A549 (cell line): ENCODE results near the gene UBE2H. TPM values are rescaled to one million over a fixed set of nuclear protein-coding genes. Genes with fewer than 3 reads are reported as not detected.

Experiments used
- ATAC-seq, 2 experiments: fragments of 200-7000 bp in 1 of 2; fragments of >200 bp in 1 of 2; cut with Nextera tagmentation in 1 of 2; cut with Tn5 transposase in 1 of 2; 3 replicates each; pipeline versions ENCODE4 v1.8.0 to v1.9.1; 2018 to 2020; ENCODE audit warnings: mild to moderate bottlenecking in 1 of 2, moderate library complexity in 1 of 2
- CTCF ChIA-PET: fragments of 300-600 bp; sonication (Branson Sonifier 250); formaldehyde crosslinking; extraction: SDS; loops from one replicate; lab custom pipeline; 2021; ENCODE audit warnings: antibody characterized with exemption, inconsistent platforms; lab: Yijun Ruan, JAX
- POLR2A ChIA-PET: fragments of 350-600 bp; formaldehyde crosslinking; extraction: SDS; loops from one replicate; lab custom pipeline; 2021; ENCODE audit warnings: antibody characterized with exemption, inconsistent platforms; lab: Yijun Ruan, JAX
- DNase-seq, 2 experiments: peaks; one replicate each; pipeline versions ENCODE4 v3.0.0 to v3.0.0-alpha.2; 2011 to 2016; ENCODE audit warnings: low read depth in 1 of 2, low spot score in 1 of 2
- FAIRE-seq: peaks from 2 replicates; lab custom pipeline; 2011; peaks lifted over from hg19 to GRCh38; lab: Jason Lieb, UNC
- H3K27ac ChIP-seq, 2 experiments: fragments of >200 bp; sonication (Bioruptor Twin); formaldehyde crosslinking; 3 replicates each; pipeline ENCODE4 v1.5.1; 2016 to 2017
- H3K4me1 ChIP-seq: fragments of >200 bp; sonication (Bioruptor Twin); formaldehyde crosslinking; 3 replicates; pipeline ENCODE4 v1.6.1; 2016
- H3K4me2 ChIP-seq: fragments of >200 bp; sonication (Bioruptor Twin); formaldehyde crosslinking; 3 replicates; pipeline ENCODE4 v1.6.1; 2016
- H3K4me3 ChIP-seq: fragments of >200 bp; sonication (Bioruptor Twin); formaldehyde crosslinking; 3 replicates; pipeline ENCODE4 v1.5.1; 2016
- H3K9me3 ChIP-seq: fragments of >200 bp; sonication (Bioruptor Twin); formaldehyde crosslinking; 3 replicates; pipeline ENCODE4 v1.6.1; 2016
- CBX2 ChIP-seq: fragments of 200-600 bp; sonication (generic); IDR thresholded peaks from 2 replicates; pipeline ENCODE4 v1.6.1; 2016; ENCODE audit warnings: low read depth, mild to moderate bottlenecking, borderline replicate concordance
- CHD2 ChIP-seq: fragments of 150-350 bp; IDR thresholded peaks from 2 replicates; pipeline ENCODE4 v1.6.1; 2014; ENCODE audit warnings: low read length; ENCODE audit not compliant: partially characterized antibody
- CHD4 ChIP-seq: fragments of 200-600 bp; sonication (generic); IDR thresholded peaks from 2 replicates; pipeline ENCODE4 v1.6.1; 2016; ENCODE audit warnings: antibody characterized with exemption, mild to moderate bottlenecking, borderline replicate concordance
- EP300 ChIP-seq, 2 experiments: fragments of >200 bp; sonication (Bioruptor Twin); formaldehyde crosslinking; IDR thresholded peaks; 2 replicates in 1 of 2; 3 replicates in 1 of 2; pipeline ENCODE4 v1.6.1; 2016 to 2017
- ESRRA ChIP-seq: fragments of 150-350 bp; IDR thresholded peaks from 2 replicates; pipeline ENCODE4 v1.6.1; 2014; ENCODE audit warnings: mild to moderate bottlenecking, low read length, borderline replicate concordance
- HDAC2 ChIP-seq: fragments of 200-600 bp; sonication (generic); IDR thresholded peaks from 2 replicates; pipeline ENCODE4 v1.6.1; 2016
- HEYL ChIP-seq: fragments of 250-450 bp; sonication (Bioruptor Pico); IDR thresholded peaks from 2 replicates; pipeline ENCODE4 v1.8.0; 2021; ENCODE audit warnings: mild to moderate bottlenecking, moderate library complexity
- KDM1A ChIP-seq: fragments of 200-600 bp; sonication (generic); IDR thresholded peaks from 2 replicates; pipeline ENCODE4 v1.6.1; 2016; ENCODE audit warnings: low read depth, mild to moderate bottlenecking
- MAZ ChIP-seq: fragments of 150-350 bp; IDR thresholded peaks from 2 replicates; pipeline ENCODE4 v1.6.1; 2014; ENCODE audit warnings: antibody characterized with exemption, low read depth, low read length, borderline replicate concordance
- MYC ChIP-seq: IDR thresholded peaks from 2 replicates; pipeline ENCODE4 v1.6.1; 2012; ENCODE audit warnings: mild to moderate bottlenecking, inconsistent platforms, low read length, improper control_type of control experiment, borderline replicate concordance
- NPAS2 ChIP-seq: fragments of 250-450 bp; sonication (Bioruptor Pico); IDR thresholded peaks from 2 replicates; pipeline ENCODE4 v1.8.0; 2022; ENCODE audit warnings: mild to moderate bottlenecking, moderate library complexity, borderline replicate concordance
- POLR2A ChIP-seq: IDR thresholded peaks from 2 replicates; pipeline ENCODE4 v1.6.1; 2012; ENCODE audit warnings: mild to moderate bottlenecking, low read length
- POLR2AphosphoS2 ChIP-seq: conservative IDR thresholded peaks from 2 replicates; pipeline ENCODE4 v1.6.1; 2012; ENCODE audit warnings: low read length, improper control_type of control experiment, inconsistent platforms
- RAD21 ChIP-seq, 2 experiments: fragments of >200 bp in 1 of 2; sonication (Bioruptor Twin) in 1 of 2; formaldehyde crosslinking in 1 of 2; IDR thresholded peaks in 1 of 2; conservative IDR thresholded peaks in 1 of 2; 2 replicates in 1 of 2; 3 replicates in 1 of 2; pipeline ENCODE4 v1.6.1; 2012 to 2018; ENCODE audit warnings: inconsistent platforms in 1 of 2
- SMC3 ChIP-seq: fragments of >200 bp; sonication (Bioruptor Twin); formaldehyde crosslinking; IDR thresholded peaks from 3 replicates; pipeline ENCODE4 v1.6.1; 2018; ENCODE audit warnings: inconsistent platforms
- ZFP36 ChIP-seq: fragments of 450-650 bp; IDR thresholded peaks from 2 replicates; pipeline ENCODE4 v1.6.1; 2014; ENCODE audit warnings: borderline replicate concordance; ENCODE audit not compliant: partially characterized antibody
- ZNF302 ChIP-seq: fragments of 250-450 bp; sonication (Bioruptor Pico); IDR thresholded peaks from 2 replicates; pipeline ENCODE4 v1.9.0; 2021; ENCODE audit warnings: inconsistent platforms, mild to moderate bottlenecking, moderate library complexity
- WGBS: methylation state at CpG from one replicate; pipeline ENCODE4 v1.1.6; 2017; ENCODE audit errors: missing lambda C conversion rate; 5-methylcytosine and 5-hydroxymethylcytosine counted together
- polyA plus RNA-seq, 4 experiments: library from polyadenylated mRNA; depleted of rRNA in 3 of 4; stranded (reverse); fragments of >200 nt; fragmentation: RNase III in 1 of 4; extraction: RNeasy Plus Mini Kit Qiagen cat#74134 plus additional on column Dnase treatment in 1 of 4; gene quantifications; 2 replicates in 3 of 4; 3 replicates in 1 of 4; pipeline ENCODE4 v1.2.3, GENCODE V29; 2011 to 2017
- TF ChIP-seq, protein P1 (sequence below): fragments of >200 bp; sonication (Bioruptor Twin); formaldehyde crosslinking; IDR thresholded peaks from 3 replicates; pipeline ENCODE4 v1.6.1; 2016
- TF ChIP-seq, protein P2 (sequence below): fragments of >200 bp; sonication (Bioruptor Twin); formaldehyde crosslinking; IDR thresholded peaks from 3 replicates; pipeline ENCODE4 v1.5.1; 2016
- TF ChIP-seq, protein P3 (sequence below): fragments of 250-450 bp; sonication (Bioruptor Pico); IDR thresholded peaks from 2 replicates; pipeline ENCODE4 v1.5.0; 2021; ENCODE audit warnings: mild to moderate bottlenecking, moderate library complexity, borderline replicate concordance
- TF ChIP-seq, protein P4 (sequence below): IDR thresholded peaks from 2 replicates; pipeline ENCODE4 v1.6.1; 2012
- TF ChIP-seq, protein P5 (sequence below): IDR thresholded peaks from 2 replicates; pipeline ENCODE4 v1.6.1; 2012; ENCODE audit warnings: low read depth, borderline replicate concordance
- TF ChIP-seq, protein P6 (sequence below): fragments of 150-350 bp; IDR thresholded peaks from 2 replicates; pipeline ENCODE4 v1.6.1; 2014; ENCODE audit warnings: low read depth, mild to moderate bottlenecking, low read length

Gene UBE2H
- polyA plus RNA-seq, 2 of the 4 experiments (the other 2 are of a cell fraction) = 73.5 to 99.2 TPM

DNA sequence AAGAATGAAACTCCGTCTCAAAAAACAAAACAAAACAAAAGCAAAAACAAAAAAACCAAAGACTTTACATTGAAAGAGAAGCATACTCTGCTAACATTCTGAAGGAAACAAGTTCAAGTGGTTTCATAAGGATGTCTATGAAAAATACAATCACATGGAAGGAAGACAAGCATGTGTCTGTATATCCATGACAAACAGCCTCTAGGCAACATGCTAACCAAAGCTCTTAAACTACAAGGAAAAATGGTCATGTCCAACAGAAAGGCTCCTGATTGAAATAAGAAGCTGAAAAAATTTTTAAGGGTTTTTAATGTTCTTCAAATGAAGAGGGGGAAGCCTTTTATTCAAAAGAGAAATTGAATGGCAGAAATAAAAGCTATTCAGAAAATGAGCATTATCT is 64.9 kb downstream of the UBE2H start:
- no peak for DNase-seq

DNA sequence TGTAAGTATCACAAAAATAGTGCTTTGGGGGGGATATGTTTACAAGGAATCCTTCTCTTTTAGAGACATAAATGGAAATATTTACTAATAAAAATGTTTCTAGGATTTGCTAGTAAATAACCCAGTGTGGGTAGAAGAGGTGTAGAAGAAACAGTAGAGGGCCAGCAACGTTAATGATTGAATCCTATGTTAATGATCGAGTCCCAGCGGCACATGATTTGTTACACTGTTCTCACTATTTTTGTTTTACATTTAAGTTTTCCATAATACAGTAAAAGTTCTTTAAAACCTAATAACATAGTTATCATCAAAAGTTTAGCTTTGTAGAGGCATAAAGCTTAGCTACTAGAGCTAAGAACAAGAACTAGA is 66.0 kb downstream of the UBE2H start:
- POLR2A ChIA-PET = interaction anchor here (0.6 kb wide), 1 partner anchor 43 kb away, joined by 3 read pairs; no protein-coding TSS in a partner anchor
- 89% methylated on average over 3 of the region's 3 CpGs for WGBS
- CTCF ChIA-PET = interaction anchor here (1.9 kb wide), 1 partner anchor 124 kb away, joined by 5 read pairs; no protein-coding TSS in a partner anchor
- no peak for FAIRE-seq
- Histone ChIP-seq H3K4me1 (peaks cover 23% of the 10 kb centered on the region), H3K4me2 (no peak overlapping the region), H3K4me3 (no peak overlapping the region), H3K27ac (no peak overlapping the region), H3K9me3 (no peaks in the 10 kb centered on the region)
- TF ChIP-seq, protein P1, sequence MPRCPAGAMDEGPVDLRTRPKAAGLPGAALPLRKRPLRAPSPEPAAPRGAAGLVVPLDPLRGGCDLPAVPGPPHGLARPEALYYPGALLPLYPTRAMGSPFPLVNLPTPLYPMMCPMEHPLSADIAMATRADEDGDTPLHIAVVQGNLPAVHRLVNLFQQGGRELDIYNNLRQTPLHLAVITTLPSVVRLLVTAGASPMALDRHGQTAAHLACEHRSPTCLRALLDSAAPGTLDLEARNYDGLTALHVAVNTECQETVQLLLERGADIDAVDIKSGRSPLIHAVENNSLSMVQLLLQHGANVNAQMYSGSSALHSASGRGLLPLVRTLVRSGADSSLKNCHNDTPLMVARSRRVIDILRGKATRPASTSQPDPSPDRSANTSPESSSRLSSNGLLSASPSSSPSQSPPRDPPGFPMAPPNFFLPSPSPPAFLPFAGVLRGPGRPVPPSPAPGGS = no peak
- TF ChIP-seq POLR2A (no peak), RAD21 (conservative IDR thresholded peaks at IDR 0.05 in 1 of 2, IDR thresholded peaks at IDR 0.05 in 1 of 2) (no peak), CHD2 (no peak), EP300 (IDR thresholded peaks at IDR 0.05) (no peak), ZFP36 (no peak), HEYL (CRISPR knock-in tag) (no peak), SMC3 (no peak), ESRRA (no peak), NPAS2 (CRISPR knock-in tag) (no peak), MAZ (no peak), HDAC2 (no peak), POLR2AphosphoS2 (no peak)
- TF ChIP-seq, protein P2, sequence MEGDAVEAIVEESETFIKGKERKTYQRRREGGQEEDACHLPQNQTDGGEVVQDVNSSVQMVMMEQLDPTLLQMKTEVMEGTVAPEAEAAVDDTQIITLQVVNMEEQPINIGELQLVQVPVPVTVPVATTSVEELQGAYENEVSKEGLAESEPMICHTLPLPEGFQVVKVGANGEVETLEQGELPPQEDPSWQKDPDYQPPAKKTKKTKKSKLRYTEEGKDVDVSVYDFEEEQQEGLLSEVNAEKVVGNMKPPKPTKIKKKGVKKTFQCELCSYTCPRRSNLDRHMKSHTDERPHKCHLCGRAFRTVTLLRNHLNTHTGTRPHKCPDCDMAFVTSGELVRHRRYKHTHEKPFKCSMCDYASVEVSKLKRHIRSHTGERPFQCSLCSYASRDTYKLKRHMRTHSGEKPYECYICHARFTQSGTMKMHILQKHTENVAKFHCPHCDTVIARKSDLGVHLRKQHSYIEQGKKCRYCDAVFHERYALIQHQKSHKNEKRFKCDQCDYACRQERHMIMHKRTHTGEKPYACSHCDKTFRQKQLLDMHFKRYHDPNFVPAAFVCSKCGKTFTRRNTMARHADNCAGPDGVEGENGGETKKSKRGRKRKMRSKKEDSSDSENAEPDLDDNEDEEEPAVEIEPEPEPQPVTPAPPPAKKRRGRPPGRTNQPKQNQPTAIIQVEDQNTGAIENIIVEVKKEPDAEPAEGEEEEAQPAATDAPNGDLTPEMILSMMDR = no peak
- TF ChIP-seq, protein P3, sequence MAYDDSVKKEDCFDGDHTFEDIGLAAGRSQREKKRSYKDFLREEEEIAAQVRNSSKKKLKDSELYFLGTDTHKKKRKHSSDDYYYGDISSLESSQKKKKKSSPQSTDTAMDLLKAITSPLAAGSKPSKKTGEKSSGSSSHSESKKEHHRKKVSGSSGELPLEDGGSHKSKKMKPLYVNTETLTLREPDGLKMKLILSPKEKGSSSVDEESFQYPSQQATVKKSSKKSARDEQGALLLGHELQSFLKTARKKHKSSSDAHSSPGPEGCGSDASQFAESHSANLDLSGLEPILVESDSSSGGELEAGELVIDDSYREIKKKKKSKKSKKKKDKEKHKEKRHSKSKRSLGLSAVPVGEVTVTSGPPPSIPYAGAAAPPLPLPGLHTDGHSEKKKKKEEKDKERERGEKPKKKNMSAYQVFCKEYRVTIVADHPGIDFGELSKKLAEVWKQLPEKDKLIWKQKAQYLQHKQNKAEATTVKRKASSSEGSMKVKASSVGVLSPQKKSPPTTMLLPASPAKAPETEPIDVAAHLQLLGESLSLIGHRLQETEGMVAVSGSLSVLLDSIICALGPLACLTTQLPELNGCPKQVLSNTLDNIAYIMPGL (CRISPR knock-in tag) = no peak
- TF ChIP-seq, protein P4, sequence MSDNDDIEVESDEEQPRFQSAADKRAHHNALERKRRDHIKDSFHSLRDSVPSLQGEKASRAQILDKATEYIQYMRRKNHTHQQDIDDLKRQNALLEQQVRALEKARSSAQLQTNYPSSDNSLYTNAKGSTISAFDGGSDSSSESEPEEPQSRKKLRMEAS = no peak
- TF ChIP-seq, protein P5, sequence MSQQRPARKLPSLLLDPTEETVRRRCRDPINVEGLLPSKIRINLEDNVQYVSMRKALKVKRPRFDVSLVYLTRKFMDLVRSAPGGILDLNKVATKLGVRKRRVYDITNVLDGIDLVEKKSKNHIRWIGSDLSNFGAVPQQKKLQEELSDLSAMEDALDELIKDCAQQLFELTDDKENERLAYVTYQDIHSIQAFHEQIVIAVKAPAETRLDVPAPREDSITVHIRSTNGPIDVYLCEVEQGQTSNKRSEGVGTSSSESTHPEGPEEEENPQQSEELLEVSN = no peak
- TF ChIP-seq, protein P6, sequence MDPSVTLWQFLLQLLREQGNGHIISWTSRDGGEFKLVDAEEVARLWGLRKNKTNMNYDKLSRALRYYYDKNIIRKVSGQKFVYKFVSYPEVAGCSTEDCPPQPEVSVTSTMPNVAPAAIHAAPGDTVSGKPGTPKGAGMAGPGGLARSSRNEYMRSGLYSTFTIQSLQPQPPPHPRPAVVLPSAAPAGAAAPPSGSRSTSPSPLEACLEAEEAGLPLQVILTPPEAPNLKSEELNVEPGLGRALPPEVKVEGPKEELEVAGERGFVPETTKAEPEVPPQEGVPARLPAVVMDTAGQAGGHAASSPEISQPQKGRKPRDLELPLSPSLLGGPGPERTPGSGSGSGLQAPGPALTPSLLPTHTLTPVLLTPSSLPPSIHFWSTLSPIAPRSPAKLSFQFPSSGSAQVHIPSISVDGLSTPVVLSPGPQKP = no peak
- DNase-seq = no peak
- ATAC-seq = no peak

More for the DNA sequence above, 64.9 kb downstream of the UBE2H start:
- ChIA-PET POLR2A (no interaction called here), CTCF (interaction anchor here (0.8 to 1.9 kb wide), 5 partner anchors 27 to 124 kb away, joined by 3 to 5 read pairs (median 4); no protein-coding TSS in a partner anchor)
- no peak for FAIRE-seq
- peaks cover 23% of the 10 kb centered on the region for H3K4me1 ChIP-seq
- no peaks in the 10 kb centered on the region for H3K9me3 ChIP-seq
- TF ChIP-seq, protein P6 = no peak
- TF ChIP-seq CBX2 = no peak
- TF ChIP-seq KDM1A = no peak
- no peak for TF ChIP-seq EP300 (IDR thresholded peaks at IDR 0.05)
- no peak for TF ChIP-seq ZNF302 (CRISPR knock-in tag)
- TF ChIP-seq MYC = no peak
- TF ChIP-seq CHD4 = no peak
- TF ChIP-seq, protein P1 = no peak
- H3K27ac ChIP-seq = no peak overlapping the region
- no peak for ATAC-seq
- no peak overlapping the region for H3K4me2 ChIP-seq
- no peak overlapping the region for H3K4me3 ChIP-seq
- 90% methylated on average over 1 of the region's 1 CpG for WGBS
